Activated CD8-positive, alpha-beta T cell treated with anti-CD3 and anti-CD28 coated beads for 36 hours (primary cell): ENCODE results near the gene PEAR1. TPM values are rescaled to one million over a fixed set of nuclear protein-coding genes. Genes with fewer than 3 reads are reported as not detected.
"Not testable (repeated sequence)": the region's sequence is repeated elsewhere in the genome, so short reads cannot be mapped to it uniquely, and the experiment has no call there.

ENCODE experiments used
- ATAC-seq: fragments of 200-7000 bp; cut with Tn5 transposase; one replicate; pipeline ENCODE4 v1.10.0; 2021; ENCODE audit warnings: mild to moderate bottlenecking, moderate library complexity
- CTCF ChIA-PET: fragments of 350-600 bp; sonication (Branson Sonifier 250); formaldehyde crosslinking; loops from one replicate; lab custom pipeline; 2021; ENCODE audit warnings: antibody characterized with exemption; lab: Charles Lee
- POLR2A ChIA-PET: fragments of 350-600 bp; sonication (Branson Sonifier 250); formaldehyde crosslinking; loops from one replicate; lab custom pipeline; 2021; ENCODE audit warnings: antibody characterized with exemption; lab: Charles Lee
- DNase-seq: peaks from one replicate; pipeline ENCODE4 v3.0.0-alpha.2; 2020
- H3K27ac Mint-ChIP-seq: one replicate; pipeline ENCODE4 v1.8.0; 2021; ENCODE audit warnings: mild to moderate bottlenecking, mixed read lengths
- H3K27me3 Mint-ChIP-seq: one replicate; pipeline ENCODE4 v1.8.0; 2021; ENCODE audit warnings: mixed read lengths
- H3K36me3 Mint-ChIP-seq: one replicate; pipeline ENCODE4 v1.8.0; 2021; ENCODE audit warnings: low read depth, mixed read lengths
- H3K4me1 Mint-ChIP-seq: one replicate; pipeline ENCODE4 v1.8.0; 2021; ENCODE audit warnings: low read depth, mixed read lengths
- H3K4me3 Mint-ChIP-seq: one replicate; pipeline ENCODE4 v1.8.0; 2021; ENCODE audit warnings: mild to moderate bottlenecking, moderate library complexity, mixed read lengths
- H3K9me3 Mint-ChIP-seq: one replicate; pipeline ENCODE4 v1.8.0; 2021; ENCODE audit warnings: mixed read lengths
- intact Hi-C: fragments of 100-400 bp; cut with micrococcal nuclease; formaldehyde crosslinking; loops from one replicate; pipeline ENCODE4 v1.10.0; 2022
- total RNA-seq, 2 experiments: library from RNA; stranded (reverse); gene quantifications; one replicate each; pipeline ENCODE4 v1.2.3, GENCODE V29; 2021
- TF ChIP-seq, protein P1 (sequence below): fragments of 200-600 bp; IDR thresholded peaks from one replicate; pipeline ENCODE4 v1.8.0; 2022; ENCODE audit warnings: antibody characterized with exemption, mild to moderate bottlenecking

The PEAR1 gene
- total RNA-seq, 2 experiments from 2014 or later, result 0.07 TPM; not detected in 1

DNA sequence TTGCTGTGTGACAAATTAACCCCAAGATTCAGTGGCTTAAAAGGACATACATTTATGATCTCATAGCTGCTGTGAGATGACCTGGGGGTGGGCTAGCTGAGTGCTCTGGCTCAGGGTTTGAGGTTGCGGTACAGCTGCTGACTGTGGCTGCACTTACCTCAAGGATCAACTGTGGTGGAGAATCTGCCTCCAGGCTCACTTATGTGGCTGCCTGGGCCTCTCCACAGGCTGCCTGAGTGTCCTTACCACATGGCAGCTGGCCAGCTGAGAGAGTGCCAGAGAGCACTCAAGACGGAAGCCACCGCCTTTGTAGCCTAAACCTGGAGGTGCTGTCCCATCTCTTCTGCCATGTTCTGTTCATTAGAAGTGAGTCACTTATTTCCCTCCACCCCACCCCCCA lies 32.7 kb downstream of the PEAR1 start:
- TF ChIP-seq, protein P1, sequence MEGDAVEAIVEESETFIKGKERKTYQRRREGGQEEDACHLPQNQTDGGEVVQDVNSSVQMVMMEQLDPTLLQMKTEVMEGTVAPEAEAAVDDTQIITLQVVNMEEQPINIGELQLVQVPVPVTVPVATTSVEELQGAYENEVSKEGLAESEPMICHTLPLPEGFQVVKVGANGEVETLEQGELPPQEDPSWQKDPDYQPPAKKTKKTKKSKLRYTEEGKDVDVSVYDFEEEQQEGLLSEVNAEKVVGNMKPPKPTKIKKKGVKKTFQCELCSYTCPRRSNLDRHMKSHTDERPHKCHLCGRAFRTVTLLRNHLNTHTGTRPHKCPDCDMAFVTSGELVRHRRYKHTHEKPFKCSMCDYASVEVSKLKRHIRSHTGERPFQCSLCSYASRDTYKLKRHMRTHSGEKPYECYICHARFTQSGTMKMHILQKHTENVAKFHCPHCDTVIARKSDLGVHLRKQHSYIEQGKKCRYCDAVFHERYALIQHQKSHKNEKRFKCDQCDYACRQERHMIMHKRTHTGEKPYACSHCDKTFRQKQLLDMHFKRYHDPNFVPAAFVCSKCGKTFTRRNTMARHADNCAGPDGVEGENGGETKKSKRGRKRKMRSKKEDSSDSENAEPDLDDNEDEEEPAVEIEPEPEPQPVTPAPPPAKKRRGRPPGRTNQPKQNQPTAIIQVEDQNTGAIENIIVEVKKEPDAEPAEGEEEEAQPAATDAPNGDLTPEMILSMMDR, result no peak
- Mint-ChIP-seq H3K27me3 (peaks cover 85% of the 10 kb centered on the region), H3K4me3 (no peak overlapping the region), H3K36me3 (no peaks in the 10 kb centered on the region), H3K4me1 (peaks cover 28% of the 10 kb centered on the region), H3K27ac (no peak overlapping the region), H3K9me3 (no peaks in the 10 kb centered on the region)
- ChIA-PET CTCF (interaction anchor here (0.6 to 7.3 kb wide), 8 partner anchors 14 to 302 kb away, joined by 3 to 94 read pairs (median 6); partner anchors contain the start of genes NTRK1 and PEAR1), POLR2A (interaction anchor here (1.1 kb wide), 1 partner anchor 14 kb away, joined by 4 read pairs; no protein-coding TSS in a partner anchor)
- peak; percentile 81 for ATAC-seq
- intact Hi-C loops, result loop anchor here (5.0 kb wide), 1 partner anchor 34 kb away; the partner anchor contains the start of gene PEAR1
- DNase-seq, result peak; percentile 89

DNA sequence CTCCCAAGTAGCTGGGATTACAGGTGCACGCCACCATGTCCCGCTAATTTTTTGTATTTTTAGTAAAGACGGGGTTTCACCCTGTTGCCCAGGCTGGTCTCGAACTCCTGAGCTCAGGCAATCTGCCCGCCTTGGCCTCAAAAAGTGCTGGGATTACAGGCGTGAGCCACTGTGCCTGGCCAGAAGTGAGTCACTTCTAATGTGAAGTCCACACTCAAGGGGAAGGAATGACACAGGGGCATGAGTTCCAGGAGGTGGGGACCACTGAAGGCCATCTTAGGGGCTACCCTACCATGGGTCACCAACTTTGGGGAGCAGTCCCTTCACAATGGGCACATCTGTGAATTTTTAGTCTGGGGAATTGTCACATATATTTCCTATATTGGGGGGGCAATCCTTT lies 33.2 kb downstream of the PEAR1 start:
- not testable (repeated sequence) for H3K36me3 Mint-ChIP-seq, ATAC-seq, DNase-seq, H3K4me3 Mint-ChIP-seq, H3K27ac Mint-ChIP-seq, H3K9me3 Mint-ChIP-seq
- Mint-ChIP-seq H3K27me3 (peaks cover 84% of the 10 kb centered on the region), H3K4me1 (peaks cover 32% of the 10 kb centered on the region)
- ChIA-PET CTCF (interaction anchor here (0.7 to 7.3 kb wide), 10 partner anchors 14 to 237 kb away, joined by 3 to 94 read pairs (median 6); partner anchors contain the start of genes NTRK1 and PEAR1), POLR2A (interaction anchor here (1.1 to 1.2 kb wide), 3 partner anchors 9 to 35 kb away, joined by 3 to 4 read pairs (median 4); no protein-coding TSS in a partner anchor)
- intact Hi-C loops, result loop anchor here (5.0 kb wide), 1 partner anchor 34 kb away; the partner anchor contains the start of gene PEAR1

DNA sequence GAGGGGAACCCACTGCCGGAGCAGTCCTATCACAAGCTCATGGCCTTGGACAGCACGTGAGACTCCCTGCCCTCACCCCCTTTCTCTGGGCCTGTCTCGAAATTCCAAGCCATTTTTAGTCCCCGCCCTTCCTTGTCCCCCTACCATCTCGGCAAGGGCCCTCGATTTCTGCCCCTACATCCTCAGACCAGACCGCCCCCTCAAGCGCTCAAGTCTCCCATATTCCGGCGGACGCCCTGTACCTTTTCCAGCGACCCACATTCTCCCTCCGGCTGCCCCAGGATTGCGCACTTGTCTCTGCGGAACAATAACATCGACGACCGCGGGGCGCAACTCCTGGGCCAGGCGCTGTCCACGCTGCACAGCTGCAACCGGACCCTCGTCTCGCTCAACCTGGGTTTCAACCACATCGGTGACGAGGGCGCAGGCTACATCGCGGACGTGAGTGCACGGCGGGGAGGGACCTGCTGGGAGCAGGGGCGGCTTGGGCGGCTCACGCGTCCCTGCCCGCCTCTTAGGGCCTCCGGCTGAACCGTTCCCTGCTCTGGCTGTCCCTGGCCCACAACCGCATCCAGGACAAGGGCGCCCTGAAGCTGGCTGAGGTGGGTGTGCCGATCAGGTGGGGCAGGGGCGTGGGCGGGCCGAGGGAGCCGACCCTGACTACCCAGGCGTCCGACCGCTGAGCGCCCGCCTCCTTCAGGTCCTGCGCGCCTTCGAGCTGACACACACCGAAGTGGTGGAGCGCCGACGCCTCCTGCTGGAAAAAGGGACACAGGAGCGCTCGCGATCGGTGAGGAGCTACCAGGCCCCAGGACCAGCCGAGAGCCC lies 33.9 kb downstream of the PEAR1 start:
- POLR2A ChIA-PET, result interaction anchor here (1.1 to 1.7 kb wide), 4 partner anchors 10 to 38 kb away, joined by 3 to 5 read pairs (median 4); no protein-coding TSS in a partner anchor
- ATAC-seq (peak; percentile 70), DNase-seq (peak; percentile 83)
- Mint-ChIP-seq H3K27me3 (peaks cover 77% of the 10 kb centered on the region), H3K4me3 (peak overlapping the region; percentile 41), H3K36me3 (no peaks in the 10 kb centered on the region), H3K9me3 (no peaks in the 10 kb centered on the region), H3K4me1 (peaks cover 32% of the 10 kb centered on the region), H3K27ac (no peak overlapping the region)
- CTCF ChIA-PET, result interaction anchor here (0.6 to 7.3 kb wide), 39 partner anchors 10 to 270 kb away, joined by 3 to 94 read pairs (median 4); partner anchors contain the start of genes NTRK1 and PEAR1
- TF ChIP-seq, protein P1, result peak; percentile 78
- intact Hi-C loops, result loop anchor here (5.0 kb wide), 1 partner anchor 35 kb away; the partner anchor contains the start of gene PEAR1

GRCh38 chr1:156928043-156928602 lies 34.6 kb downstream of the PEAR1 start:
- Mint-ChIP-seq H3K36me3 (no peaks in the 10 kb centered on the region), H3K27ac (no peak overlapping the region), H3K9me3 (no peaks in the 10 kb centered on the region), H3K4me3 (no peak overlapping the region), H3K4me1 (peaks cover 31% of the 10 kb centered on the region), H3K27me3 (peaks cover 70% of the 10 kb centered on the region)
- ChIA-PET POLR2A (interaction anchor here (1.7 kb wide), 1 partner anchor 38 kb away, joined by 5 read pairs; no protein-coding TSS in a partner anchor), CTCF (interaction anchor here (0.6 to 7.3 kb wide), 39 partner anchors 9 to 270 kb away, joined by 3 to 94 read pairs (median 4); partner anchors contain the start of genes NTRK1 and PEAR1)
- ATAC-seq (no peak), DNase-seq (no peak)
- TF ChIP-seq, protein P1, result no peak
- intact Hi-C loops, result loop anchor here (5.0 kb wide), 1 partner anchor 36 kb away; the partner anchor contains the start of gene PEAR1
